Thyroid gland (tissue), 4 donors: ENCODE data around the gene CCDC126. TPM values are rescaled to one million over a fixed set of nuclear protein-coding genes. Genes with fewer than 3 reads are reported as not detected.
"Not testable (repeated sequence)": the region's sequence is repeated elsewhere in the genome, so short reads cannot be mapped to it uniquely, and the experiment has no call there.

Experiments used
- DNase-seq, 2 donors: peaks; one replicate each; pipeline ENCODE4 v3.0.0-alpha.2; 2019
- H3K27ac ChIP-seq, 3 donors: fragments of 200-600 bp; sonication (generic); 1 replicate in 2 of 3; 2 replicates in 1 of 3; pipeline ENCODE4 v1.5.1; 2016 to 2019; ENCODE audit warnings: mild to moderate bottlenecking in 1 of 3, moderate library complexity in 1 of 3
- H3K27me3 ChIP-seq: fragments of 200-600 bp; sonication (generic); one replicate; pipeline ENCODE4 v1.5.1; 2019
- H3K36me3 ChIP-seq, 2 donors: fragments of 200-600 bp; sonication (generic); one replicate each; pipeline ENCODE4 v1.5.1; 2016 to 2019
- H3K4me1 ChIP-seq, 2 donors: fragments of 200-600 bp; sonication (generic); one replicate each; pipeline ENCODE4 v1.5.1; 2017 to 2019
- H3K4me3 ChIP-seq, 3 donors: fragments of 200-600 bp; sonication (generic); replicated peaks in 1 of 3; 1 replicate in 2 of 3; 2 replicates in 1 of 3; pipeline ENCODE4 v1.5.1; 2016; ENCODE audit warnings: mild to moderate bottlenecking in 1 of 3
- H3K9me3 ChIP-seq: fragments of 200-600 bp; sonication (generic); one replicate; pipeline ENCODE4 v1.5.1; 2017
- POLR2A ChIP-seq, 2 donors: fragments of 450-650 bp; IDR thresholded peaks; one replicate each; pipeline ENCODE4 v1.6.1; 2017; ENCODE audit warnings: antibody characterized with exemption in 2 of 2, mild to moderate bottlenecking in 2 of 2, moderate library complexity in 1 of 2
- WGBS, 2 donors: methylation state at CpG; one replicate each; pipeline ENCODE4 v1.1.5; 2017; 5-methylcytosine and 5-hydroxymethylcytosine counted together
- intact Hi-C: fragments of 100-400 bp; cut with DNase I; formaldehyde crosslinking; loops from one replicate; pipeline ENCODE4 v1.15.1; 2023
- total RNA-seq, 4 donors: library from RNA; depleted of rRNA; stranded (reverse); fragments of >200 nt; gene quantifications; one replicate each; pipeline ENCODE4 v1.2.3, GENCODE V29; 2016
- TF ChIP-seq, protein P1 (sequence below), 6 experiments: fragments of 200-600 bp in 3 of 6; fragments of 450-650 bp in 3 of 6; sonication (generic) in 3 of 6; IDR thresholded peaks; one replicate each; pipeline ENCODE4 v1.5.1; 2016 to 2019; ENCODE audit warnings: antibody characterized with exemption in 6 of 6, mild to moderate bottlenecking in 2 of 6, inconsistent platforms in 1 of 6, moderate library complexity in 1 of 6

CCDC126 gene
- total RNA-seq, 4 donors from 2014 or later: 21.1 to 26.8 (median 23.9) TPM

DNA sequence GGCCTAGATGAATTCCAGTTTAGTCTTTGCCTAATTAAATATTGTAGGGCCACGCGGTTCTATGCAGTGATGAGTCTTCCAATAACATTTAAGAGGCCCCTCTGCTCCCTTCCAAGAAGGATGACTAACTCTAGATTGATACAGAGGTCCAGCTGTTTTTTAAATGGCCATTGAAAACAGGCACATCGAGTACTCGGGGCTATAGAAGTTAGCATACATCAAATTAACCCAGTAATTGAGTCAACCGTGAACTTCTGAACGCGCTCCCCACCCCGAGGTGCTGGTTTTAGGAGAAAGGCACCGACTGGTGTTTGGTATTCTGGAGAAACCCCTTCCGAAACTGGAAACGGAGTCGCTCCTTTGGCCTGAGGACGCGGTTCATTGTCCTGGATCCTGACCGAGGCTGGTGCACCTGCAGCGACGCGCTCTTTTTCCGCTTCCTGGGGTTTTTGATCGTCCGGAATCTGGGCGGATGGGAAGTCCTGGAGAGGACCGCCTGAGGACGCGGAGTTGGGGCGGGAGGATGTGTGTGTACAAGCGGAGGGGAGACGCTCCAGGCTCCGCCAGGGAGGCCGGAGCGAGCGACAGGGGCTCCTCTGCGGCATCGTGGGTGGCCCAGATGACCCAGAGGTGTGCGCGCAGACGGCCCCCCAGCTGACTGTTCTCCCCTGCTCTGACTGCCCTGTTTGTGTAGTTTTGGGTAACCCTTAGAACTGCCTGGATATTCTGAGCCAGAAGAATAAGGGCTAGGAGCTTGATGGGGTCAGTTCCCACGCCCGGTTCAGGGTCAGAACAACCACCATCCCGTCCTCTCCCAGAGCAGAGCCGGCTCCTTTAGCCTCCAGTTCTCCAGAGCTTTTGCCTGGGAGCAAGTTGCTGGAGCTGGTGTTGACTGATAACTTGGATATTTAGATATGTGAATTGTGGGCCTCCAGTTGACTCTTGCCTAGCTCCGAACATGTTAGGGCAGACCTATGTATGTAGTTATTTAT is 83.5 kb downstream of the CCDC126 start:
- Histone ChIP-seq H3K27ac (peak overlapping the region; percentile 41 to 70 (median 67)), H3K4me1 (peaks cover 0 to 6% of the 10 kb centered on the region in 2 donors), H3K4me3 (peak overlapping the region; percentile 58 to 73 (median 59)), H3K36me3 (no peaks in the 10 kb centered on the region), H3K9me3 (no peaks in the 10 kb centered on the region), H3K27me3 (no peaks in the 10 kb centered on the region)
- DNase-seq: peak; percentile 72 to 83
- TF ChIP-seq, protein P1, sequence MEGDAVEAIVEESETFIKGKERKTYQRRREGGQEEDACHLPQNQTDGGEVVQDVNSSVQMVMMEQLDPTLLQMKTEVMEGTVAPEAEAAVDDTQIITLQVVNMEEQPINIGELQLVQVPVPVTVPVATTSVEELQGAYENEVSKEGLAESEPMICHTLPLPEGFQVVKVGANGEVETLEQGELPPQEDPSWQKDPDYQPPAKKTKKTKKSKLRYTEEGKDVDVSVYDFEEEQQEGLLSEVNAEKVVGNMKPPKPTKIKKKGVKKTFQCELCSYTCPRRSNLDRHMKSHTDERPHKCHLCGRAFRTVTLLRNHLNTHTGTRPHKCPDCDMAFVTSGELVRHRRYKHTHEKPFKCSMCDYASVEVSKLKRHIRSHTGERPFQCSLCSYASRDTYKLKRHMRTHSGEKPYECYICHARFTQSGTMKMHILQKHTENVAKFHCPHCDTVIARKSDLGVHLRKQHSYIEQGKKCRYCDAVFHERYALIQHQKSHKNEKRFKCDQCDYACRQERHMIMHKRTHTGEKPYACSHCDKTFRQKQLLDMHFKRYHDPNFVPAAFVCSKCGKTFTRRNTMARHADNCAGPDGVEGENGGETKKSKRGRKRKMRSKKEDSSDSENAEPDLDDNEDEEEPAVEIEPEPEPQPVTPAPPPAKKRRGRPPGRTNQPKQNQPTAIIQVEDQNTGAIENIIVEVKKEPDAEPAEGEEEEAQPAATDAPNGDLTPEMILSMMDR (IDR thresholded peaks at IDR 0.05): no peak
- TF ChIP-seq POLR2A (IDR thresholded peaks at IDR 0.05): peak in 1 of 2 donors; percentile 44
- WGBS, 2 donors: 8 to 10% methylated on average over 25 to 34 of the region's 42 CpGs
- intact Hi-C loops: loop anchor here (5.0 kb wide), 1 partner anchor 83 kb away; the partner anchor contains the start of gene CCDC126

DNA sequence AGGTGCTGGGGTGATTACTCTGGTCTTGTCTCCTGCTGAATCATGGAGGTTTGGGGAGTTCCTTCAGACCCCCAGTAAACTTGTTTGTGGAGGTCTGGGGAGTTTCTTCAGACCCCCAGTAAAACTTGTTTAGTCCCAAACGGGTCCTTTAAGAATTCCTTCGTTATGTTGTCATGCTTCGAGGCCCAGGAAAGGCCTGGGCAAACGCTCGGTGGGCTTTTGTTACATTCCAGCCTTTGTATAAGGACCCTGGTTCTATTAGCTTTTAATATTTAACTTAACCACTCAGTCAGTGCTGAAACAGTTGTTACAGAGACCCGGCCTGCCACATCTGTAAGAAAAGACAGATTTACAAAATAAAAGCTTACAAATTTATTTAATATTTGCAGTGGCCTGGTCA is 86.9 kb downstream of the CCDC126 start:
- not testable (repeated sequence) for H3K4me1 ChIP-seq, DNase-seq, H3K27me3 ChIP-seq, H3K36me3 ChIP-seq, H3K9me3 ChIP-seq, H3K27ac ChIP-seq, H3K4me3 ChIP-seq
- WGBS, 2 donors: 69 to 70% methylated on average over 6 of the region's 6 CpGs
- intact Hi-C loops: loop anchor here (5.0 kb wide), 1 partner anchor 87 kb away; the partner anchor contains the start of gene CCDC126

DNA sequence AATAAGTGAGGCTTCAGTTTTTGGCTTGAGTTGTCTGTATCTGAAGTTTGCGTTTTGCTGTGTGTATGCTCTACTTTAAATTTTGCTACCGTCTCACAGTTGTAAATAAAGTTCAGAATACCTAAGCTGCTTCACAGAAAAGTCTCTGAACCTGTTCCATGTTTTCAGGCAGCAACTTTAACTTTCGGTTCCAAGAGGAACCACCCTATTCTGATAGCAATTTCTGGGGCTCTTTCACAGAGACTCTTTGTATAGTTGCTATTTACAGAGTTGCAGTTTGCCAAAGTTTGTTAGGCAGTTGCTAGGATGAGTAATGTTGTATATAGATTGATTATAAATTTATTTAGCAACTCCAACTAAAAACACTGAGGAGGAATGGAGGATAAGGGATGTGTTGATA is 88.5 kb downstream of the CCDC126 start:
- H3K27ac ChIP-seq: no peak overlapping the region
- DNase-seq: no peak
- TF ChIP-seq, protein P1 (IDR thresholded peaks at IDR 0.05): no peak
- TF ChIP-seq POLR2A (IDR thresholded peaks at IDR 0.05): no peak
- intact Hi-C loops: no loop called here
- H3K4me1 ChIP-seq: peaks cover 0 to 6% of the 10 kb centered on the region in 2 donors
- H3K27me3 ChIP-seq: no peaks in the 10 kb centered on the region
- no peaks in the 10 kb centered on the region for H3K9me3 ChIP-seq
- no peak overlapping the region for H3K4me3 ChIP-seq
- 68 to 84% methylated on average over 3 of the region's 3 CpGs for WGBS, 2 donors
- peaks cover 0 to 3% of the 10 kb centered on the region in 2 donors for H3K36me3 ChIP-seq

DNA sequence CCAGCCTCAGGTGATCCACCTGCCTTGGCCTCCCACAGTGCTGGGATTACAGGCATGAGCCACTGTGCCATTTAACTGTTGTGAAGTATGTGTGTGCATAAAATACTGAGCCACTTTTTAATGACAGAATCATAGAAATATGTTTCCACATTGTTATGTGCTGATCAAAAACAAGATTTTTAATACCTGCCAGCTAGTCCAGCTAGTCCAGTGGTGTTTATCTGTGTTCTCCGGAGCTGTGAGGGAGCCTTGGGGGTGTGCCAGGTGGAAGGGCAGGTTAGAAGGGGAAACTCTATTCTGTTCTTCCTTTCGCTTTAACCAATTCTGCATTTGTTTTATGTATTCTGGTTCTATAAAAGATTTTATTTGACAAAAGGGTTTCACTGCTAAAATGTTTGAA is 89.8 kb downstream of the CCDC126 start:
- peaks cover 0 to 7% of the 10 kb centered on the region in 2 donors for H3K36me3 ChIP-seq
- no peak for TF ChIP-seq POLR2A (IDR thresholded peaks at IDR 0.05)
- TF ChIP-seq, protein P1 (IDR thresholded peaks at IDR 0.05): no peak
- 62 to 65% methylated on average over 2 of the region's 2 CpGs for WGBS, 2 donors
- intact Hi-C loops: no loop called here
- no peak overlapping the region for H3K4me3 ChIP-seq
- no peaks in the 10 kb centered on the region for H3K9me3 ChIP-seq
- H3K27me3 ChIP-seq: no peaks in the 10 kb centered on the region
- H3K4me1 ChIP-seq: no peaks in the 10 kb centered on the region
- no peak overlapping the region for H3K27ac ChIP-seq
- peak; percentile 8 to 17 for DNase-seq

DNA sequence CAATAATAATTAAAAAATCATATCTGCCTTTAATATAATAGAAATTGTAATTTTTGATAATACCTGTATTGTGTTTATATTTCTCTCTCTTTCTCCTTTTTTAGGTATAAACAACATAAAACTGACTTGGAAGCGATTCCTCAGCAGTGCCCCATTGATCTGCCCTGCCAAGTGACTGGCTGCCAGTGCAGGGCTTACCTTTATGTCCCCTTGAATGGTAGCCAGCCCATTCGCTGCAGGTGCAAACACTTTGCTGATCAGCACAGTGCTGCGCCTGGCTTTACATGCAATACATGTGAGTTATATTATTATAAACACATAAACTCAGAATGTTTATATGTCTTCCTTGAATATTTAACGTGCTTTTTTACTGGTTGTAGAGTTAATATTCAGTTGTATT is 92.0 kb downstream of the CCDC126 start:
- H3K4me3 ChIP-seq: no peak overlapping the region
- intact Hi-C loops: no loop called here
- peaks cover 5 to 7% of the 10 kb centered on the region in 2 donors for H3K36me3 ChIP-seq
- DNase-seq: no peak
- 94 to 96% methylated on average over 4 of the region's 4 CpGs for WGBS, 2 donors
- H3K27ac ChIP-seq: no peak overlapping the region
- H3K4me1 ChIP-seq: no peaks in the 10 kb centered on the region
- no peaks in the 10 kb centered on the region for H3K27me3 ChIP-seq
- H3K9me3 ChIP-seq: no peaks in the 10 kb centered on the region
- TF ChIP-seq POLR2A (IDR thresholded peaks at IDR 0.05): no peak
- TF ChIP-seq, protein P1 (IDR thresholded peaks at IDR 0.05): no peak
